PC-3 (cell line): ENCODE data around the gene CMTM5. TPM values are rescaled to one million over a fixed set of nuclear protein-coding genes. Genes with fewer than 3 reads are reported as not detected.
A peak's percentile ranks its signal among the peaks of the same experiment; 100 is the strongest.

Source experiments
- ATAC-seq: fragments of 200-7000 bp; cut with Tn5 transposase; 2 replicates; pipeline ENCODE4 v1.9.1; 2020; ENCODE audit warnings: mild to moderate bottlenecking, moderate library complexity
- Bru-seq: library from RNA; stranded (reverse); fragments of 400-500 nt; gene quantifications from one replicate; lab custom pipeline; 2021; lab: Mats Ljungman, UMichigan
- BruChase-seq, 2 experiments: library from RNA; stranded (reverse); fragments of 400-500 nt; gene quantifications; one replicate each; lab custom pipeline; 2021; lab: Mats Ljungman, UMichigan
- BruUV-seq: library from RNA; stranded (reverse); fragments of 400-500 nt; replicated peaks from 2 replicates; lab custom pipeline; 2021; lab: Mats Ljungman, UMichigan
- CTCF ChIA-PET: fragments of 300-600 bp; sonication (Branson Sonifier 250); formaldehyde crosslinking; loops from one replicate; lab custom pipeline; 2022; ENCODE audit warnings: antibody characterized with exemption; lab: Charles Lee
- POLR2A ChIA-PET: fragments of 300-600 bp; sonication (Branson Sonifier 250); formaldehyde crosslinking; loops from one replicate; lab custom pipeline; 2022; ENCODE audit warnings: antibody characterized with exemption; ENCODE audit not compliant: unreplicated experiment; lab: Charles Lee
- DNase-seq: peaks from one replicate; pipeline ENCODE4 v3.0.0-alpha.2; 2015
- H2AFZ ChIP-seq: fragments of 300-600 bp; sonication (generic); 2 replicates; pipeline ENCODE4 v1.6.0; 2016; ENCODE audit warnings: antibody characterized with exemption, low read length
- H3F3A ChIP-seq: fragments of 300-600 bp; sonication (generic); one replicate; pipeline ENCODE4 v1.6.0; 2017; ENCODE audit warnings: antibody characterized with exemption, low read length, control low read depth, mild to moderate bottlenecking; ENCODE audit not compliant: unreplicated experiment
- H3K27ac ChIP-seq: fragments of 300-600 bp; sonication (generic); 2 replicates; pipeline ENCODE4 v1.5.1; 2016; ENCODE audit warnings: mild to moderate bottlenecking, low read length
- H3K27me3 ChIP-seq: fragments of 300-600 bp; sonication (generic); 2 replicates; pipeline ENCODE4 v1.6.1; 2016; ENCODE audit warnings: low read length, mixed read lengths
- H3K36me3 ChIP-seq: fragments of 300-600 bp; sonication (generic); 2 replicates; pipeline ENCODE4 v1.6.1; 2016; ENCODE audit warnings: low read depth, mixed run types, low read length, mixed read lengths
- H3K4me1 ChIP-seq: fragments of 300-600 bp; sonication (generic); 2 replicates; pipeline ENCODE4 v1.5.1; 2016; ENCODE audit warnings: low read length; ENCODE audit not compliant: insufficient read depth
- H3K4me2 ChIP-seq: fragments of 300-600 bp; sonication (generic); 2 replicates; pipeline ENCODE4 v1.6.0; 2016; ENCODE audit warnings: low read length
- H3K4me3 ChIP-seq: fragments of 300-600 bp; sonication (generic); 2 replicates; pipeline ENCODE4 v1.5.1; 2016; ENCODE audit warnings: mild to moderate bottlenecking, low read length, mixed read lengths
- H3K79me2 ChIP-seq: fragments of 300-600 bp; sonication (generic); 2 replicates; pipeline ENCODE4 v1.6.1; 2017; ENCODE audit warnings: low read length, mixed read lengths
- H3K9ac ChIP-seq: fragments of 300-600 bp; sonication (generic); 2 replicates; pipeline ENCODE4 v1.6.0; 2016; ENCODE audit warnings: mild to moderate bottlenecking, low read length
- H3K9me2 ChIP-seq: fragments of 300-600 bp; sonication (generic); replicated peaks from 2 replicates; pipeline ENCODE4 v1.6.1; 2016; ENCODE audit warnings: mixed run types, low read length, mixed read lengths
- H3K9me3 ChIP-seq: fragments of 300-600 bp; sonication (generic); 2 replicates; pipeline ENCODE4 v1.6.1; 2016; ENCODE audit warnings: low read length, mixed read lengths
- H4K20me1 ChIP-seq: fragments of 300-600 bp; sonication (generic); 2 replicates; pipeline ENCODE4 v1.6.1; 2016; ENCODE audit warnings: low read length, mixed read lengths
- CTCF ChIP-seq: fragments of 300-600 bp; sonication (generic); conservative IDR thresholded peaks from 2 replicates; pipeline ENCODE4 v1.5.1; 2017; ENCODE audit warnings: antibody characterized with exemption, low read depth, mild to moderate bottlenecking, low read length
- EZH2 ChIP-seq: fragments of 300-600 bp; sonication (generic); IDR thresholded peaks from one replicate; pipeline ENCODE4 v1.6.1; 2017; ENCODE audit warnings: antibody characterized with exemption, mild to moderate bottlenecking, low read length; ENCODE audit not compliant: unreplicated experiment
- EZH2phosphoT487 ChIP-seq: fragments of 300-600 bp; sonication (generic); IDR thresholded peaks from 2 replicates; pipeline ENCODE4 v1.6.1; 2018; ENCODE audit warnings: mild to moderate bottlenecking, antibody characterized with exemption, low read length, borderline replicate concordance
- intact Hi-C: fragments of 100-400 bp; cut with micrococcal nuclease; formaldehyde crosslinking; loops from 2 replicates; pipeline ENCODE4 v1.9.0; 2023
- long read RNA-seq: library from polyadenylated mRNA; unstranded; transcript quantifications from one replicate; pipeline ENCODE4 v2.0.0, GENCODE V29; 2021; ENCODE audit not compliant: unreplicated experiment
- total RNA-seq: library from RNA; depleted of rRNA; stranded (reverse); fragments of >200 nt; gene quantifications from 2 replicates; pipeline ENCODE4 v1.2.3, GENCODE V29; 2014; rRNA removed

Gene CMTM5
- total RNA-seq (not detected in 2 replicates), Bru-seq, nascent RNA (not detected), BruChase-seq, experiment 1, labeled RNA remaining after a 6-hour chase (not detected), BruChase-seq, experiment 2, labeled RNA remaining after a 2-hour chase (percentile 1 among the genes with signal in this experiment)
- long read RNA-seq = 0 reads

DNA sequence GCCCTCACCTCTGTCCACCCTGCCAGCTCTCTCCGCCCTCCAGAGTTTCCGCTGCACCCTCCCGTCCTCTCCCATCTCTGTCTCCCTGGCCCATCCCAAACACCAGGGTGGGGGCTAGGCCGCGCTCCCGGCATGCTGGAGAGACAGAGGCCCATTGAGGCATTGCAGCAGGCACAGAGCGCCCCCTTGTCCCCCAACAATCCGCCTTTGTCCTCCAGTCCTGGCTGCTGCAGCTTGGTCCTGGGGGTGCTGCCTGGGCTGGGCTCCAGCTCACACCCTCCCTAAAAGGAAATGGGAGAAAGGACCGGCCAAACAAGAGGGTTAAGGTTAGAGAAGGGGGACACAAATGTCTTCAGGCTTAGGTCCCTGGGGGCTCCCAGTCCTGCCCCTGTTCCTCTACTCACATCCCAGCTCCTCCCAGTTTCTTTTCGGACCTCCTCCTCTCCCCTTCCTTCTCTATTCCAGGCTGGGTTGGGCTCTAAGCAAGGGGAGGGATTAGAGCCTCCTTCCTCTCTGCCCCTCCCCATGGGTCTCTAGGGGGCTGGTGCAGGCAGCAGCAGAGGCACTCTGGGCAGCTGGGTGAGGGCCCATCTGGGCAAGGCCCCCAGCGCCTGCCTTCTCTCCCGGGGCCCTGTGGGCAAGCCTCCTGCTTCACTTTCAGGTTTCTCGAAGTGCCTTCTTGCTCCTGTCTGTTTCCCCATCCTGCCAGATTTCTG lies at the start of gene CMTM5:
TSS of gene CMTM5 (plus strand) at position 565 of the 716 bp plus-strand sequence. CDS start 206 bp downstream, outside the sequence.
- no peaks in the 10 kb centered on the region for H3K9me3 ChIP-seq
- intact Hi-C loops = no loop called here
- H3K4me3 ChIP-seq = no peak within 1 kb of the TSS
- no peak within 1 kb of the TSS for H2AFZ ChIP-seq
- no peaks in the 10 kb centered on the region for H3K9me2 ChIP-seq
- no peak for TF ChIP-seq CTCF
- no peak for TF ChIP-seq EZH2phosphoT487
- TF ChIP-seq EZH2 = no peak
- H3K79me2 ChIP-seq = no peaks in the 10 kb centered on the region
- DNase-seq (no peak), ATAC-seq (no peak)
- no peak within 1 kb of the TSS for H3K4me2 ChIP-seq
- no peak within 1 kb of the TSS for H3K27ac ChIP-seq
- CTCF ChIA-PET = no interaction called here
- H3K9ac ChIP-seq = no peak within 1 kb of the TSS
- BruUV-seq = no TSS peak
- no peaks in the 10 kb centered on the region for H3F3A ChIP-seq
- peaks cover 15% of the 10 kb centered on the region for H3K27me3 ChIP-seq
- no peaks in the 10 kb centered on the region for H3K36me3 ChIP-seq
- H3K4me1 ChIP-seq = no peaks in the 10 kb centered on the region
- H4K20me1 ChIP-seq = no peaks in the 10 kb centered on the region
- POLR2A ChIA-PET = no interaction called here

- Histone ChIP-seq H3F3A (peaks cover 3% of the 10 kb centered on the region), H3K9me3 (no peaks in the 10 kb centered on the region), H3K4me3 (no peak overlapping the region), H3K79me2 (peaks cover 10% of the 10 kb centered on the region), H2AFZ (no peak overlapping the region), H3K4me2 (no peak overlapping the region), H3K27me3 (no peaks in the 10 kb centered on the region; the same call in 1 of the 2 replicates), H3K9ac (no peak overlapping the region), H3K36me3 (peaks cover 19% of the 10 kb centered on the region), H3K27ac (no peak overlapping the region), H3K4me1 (peaks cover 4% of the 10 kb centered on the region), H4K20me1 (peaks cover 2% of the 10 kb centered on the region; the same call in 1 of the 2 replicates), H3K9me2 (no peaks in the 10 kb centered on the region)
- no peak for TF ChIP-seq EZH2
- TF ChIP-seq CTCF = peak; percentile 92
- TF ChIP-seq EZH2phosphoT487 = no peak
- ChIA-PET POLR2A (no interaction called here), CTCF (interaction anchor here (0.6 kb wide), 1 partner anchor 27 kb away, joined by 8 read pairs; no protein-coding TSS in a partner anchor)
- no TSS peak for BruUV-seq
- DNase-seq = peak; percentile 79
- peak; percentile 72 for ATAC-seq
- intact Hi-C loops = loop anchor here (1.0 to 5.0 kb wide), 3 partner anchors 52 to 129 kb away; no protein-coding TSS in a partner anchor
These were observed 48.7 kb upstream of the CMTM5 start for GRCh38 chr14:23327947-23328744.
